Measurements from ENCODE around the gene INSYN1. TPM values are rescaled to one million over a fixed set of nuclear protein-coding genes. Genes with fewer than 3 reads are reported as not detected.
"Not testable (repeated sequence)": the region's sequence is repeated elsewhere in the genome, so short reads cannot be mapped to it uniquely, and the experiment has no call there.

The INSYN1 gene
- total RNA-seq, 2 experiments from 2014 or later: not detected

- H3K9me3 Mint-ChIP-seq: no peaks in the 10 kb centered on the region
- H3K4me3 Mint-ChIP-seq: no peak overlapping the region
- no peak overlapping the region for H3K27ac Mint-ChIP-seq
- no peaks in the 10 kb centered on the region for H3K4me1 Mint-ChIP-seq
- POLR2A ChIA-PET: no interaction called here
- peaks cover 4% of the 10 kb centered on the region for H3K27me3 Mint-ChIP-seq
- no peaks in the 10 kb centered on the region for H3K36me3 Mint-ChIP-seq
- DNase-seq (no peak), ATAC-seq (ENCODE audit: low read depth) (no peak)
These were observed 43.9 kb downstream of the INSYN1 start for GRCh38 chr15:73709241-73709640.

DNA sequence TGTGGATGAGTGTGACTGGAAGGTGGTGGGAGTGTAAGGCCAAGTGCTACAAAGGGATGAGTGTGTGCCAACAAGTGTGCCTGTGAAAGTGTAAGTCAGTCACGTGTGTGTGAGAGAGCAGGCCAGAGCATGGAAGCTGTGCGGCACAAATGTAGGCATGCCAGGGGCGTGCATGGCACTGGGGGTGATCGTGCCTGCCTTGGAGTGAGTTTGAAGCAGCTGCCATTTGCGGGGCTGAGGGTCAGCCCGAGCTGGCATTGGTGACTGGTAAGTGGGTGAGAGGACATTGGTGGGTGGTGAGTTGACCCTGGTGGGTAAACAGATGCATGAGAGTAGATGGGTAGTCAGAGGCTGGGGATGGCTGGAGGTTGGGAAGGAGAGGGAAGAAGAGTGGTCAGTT lies 44.5 kb downstream of the INSYN1 start:
- POLR2A ChIA-PET: no interaction called here
- no peak for ATAC-seq (ENCODE audit: low read depth)
- no peaks in the 10 kb centered on the region for H3K36me3 Mint-ChIP-seq
- no peaks in the 10 kb centered on the region for H3K9me3 Mint-ChIP-seq
- H3K27me3 Mint-ChIP-seq: peaks cover 4% of the 10 kb centered on the region
- no peak for DNase-seq
- H3K27ac Mint-ChIP-seq: no peak overlapping the region
- no peak overlapping the region for H3K4me3 Mint-ChIP-seq
- H3K4me1 Mint-ChIP-seq: no peaks in the 10 kb centered on the region

GRCh38 chr15:73704869-73705645 lies 48.1 kb downstream of the INSYN1 start:
- no peaks in the 10 kb centered on the region for H3K36me3 Mint-ChIP-seq
- H3K27ac Mint-ChIP-seq: no peak overlapping the region
- H3K4me1 Mint-ChIP-seq: peaks cover 4% of the 10 kb centered on the region

DNA sequence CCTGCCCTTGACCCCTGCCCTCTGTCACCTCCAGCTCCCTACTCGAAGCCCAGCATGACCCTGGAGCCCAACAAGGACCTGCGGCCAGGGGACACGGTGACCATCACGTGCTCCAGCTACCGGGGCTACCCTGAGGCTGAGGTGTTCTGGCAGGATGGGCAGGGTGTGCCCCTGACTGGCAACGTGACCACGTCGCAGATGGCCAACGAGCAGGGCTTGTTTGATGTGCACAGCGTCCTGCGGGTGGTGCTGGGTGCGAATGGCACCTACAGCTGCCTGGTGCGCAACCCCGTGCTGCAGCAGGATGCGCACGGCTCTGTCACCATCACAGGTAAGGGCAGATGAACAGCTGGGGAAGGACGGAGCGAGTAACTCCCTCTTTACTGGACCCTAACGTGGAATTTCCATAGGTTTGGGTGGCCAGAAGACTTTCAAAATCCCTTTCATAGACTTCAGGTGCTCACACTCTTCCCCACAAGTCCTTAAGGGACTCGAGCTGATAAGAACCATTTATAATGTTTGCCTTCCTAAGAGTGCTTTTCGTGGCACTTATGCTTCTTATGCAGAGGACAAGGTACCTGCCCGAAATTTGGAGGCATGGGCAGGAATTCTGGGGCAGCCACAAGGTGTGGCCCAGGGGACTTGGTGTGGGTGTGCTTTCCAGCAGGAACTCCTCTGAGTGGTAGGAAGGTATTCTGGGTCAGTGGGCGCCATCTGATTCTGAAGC lies 48.8 kb downstream of the INSYN1 start:
- POLR2A ChIA-PET, H3K27me3 Mint-ChIP-seq, H3K4me1 Mint-ChIP-seq: not testable (repeated sequence)

More at GRCh38 chr15:73704869-73705645, 48.1 kb downstream of the INSYN1 start:
- H3K27me3 Mint-ChIP-seq: peaks cover 2% of the 10 kb centered on the region
- DNase-seq (peak; percentile 73), ATAC-seq (ENCODE audit: low read depth) (peak; percentile 84)
- POLR2A ChIA-PET: no interaction called here
- H3K9me3 Mint-ChIP-seq: no peaks in the 10 kb centered on the region
- H3K4me3 Mint-ChIP-seq: no peak overlapping the region

DNA sequence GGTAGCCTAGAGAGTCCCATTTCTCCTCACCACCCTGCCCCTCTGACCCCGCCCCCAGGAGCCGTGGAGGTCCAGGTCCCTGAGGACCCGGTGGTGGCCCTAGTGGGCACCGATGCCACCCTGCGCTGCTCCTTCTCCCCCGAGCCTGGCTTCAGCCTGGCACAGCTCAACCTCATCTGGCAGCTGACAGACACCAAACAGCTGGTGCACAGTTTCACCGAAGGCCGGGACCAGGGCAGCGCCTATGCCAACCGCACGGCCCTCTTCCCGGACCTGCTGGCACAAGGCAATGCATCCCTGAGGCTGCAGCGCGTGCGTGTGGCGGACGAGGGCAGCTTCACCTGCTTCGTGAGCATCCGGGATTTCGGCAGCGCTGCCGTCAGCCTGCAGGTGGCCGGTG lies 49.5 kb downstream of the INSYN1 start:
- H3K4me3 Mint-ChIP-seq; DNase-seq; POLR2A ChIA-PET; H3K9me3 Mint-ChIP-seq; H3K4me1 Mint-ChIP-seq; ATAC-seq (ENCODE audit: low read depth); H3K36me3 Mint-ChIP-seq; H3K27ac Mint-ChIP-seq: not testable (repeated sequence)
- peaks cover 16% of the 10 kb centered on the region for H3K27me3 Mint-ChIP-seq

More for the DNA sequence above, 48.8 kb downstream of the INSYN1 start:
- DNase-seq; H3K9me3 Mint-ChIP-seq; H3K4me3 Mint-ChIP-seq; H3K36me3 Mint-ChIP-seq; H3K27ac Mint-ChIP-seq; ATAC-seq (ENCODE audit: low read depth): not testable (repeated sequence)

- DNase-seq; POLR2A ChIA-PET; H3K27ac Mint-ChIP-seq; H3K9me3 Mint-ChIP-seq; H3K4me3 Mint-ChIP-seq; ATAC-seq (ENCODE audit: low read depth); H3K36me3 Mint-ChIP-seq: not testable (repeated sequence)
- H3K4me1 Mint-ChIP-seq: peaks cover 10% of the 10 kb centered on the region
- peaks cover 26% of the 10 kb centered on the region for H3K27me3 Mint-ChIP-seq
These were observed 50.6 kb downstream of the INSYN1 start for GRCh38 chr15:73702311-73703239.

GRCh38 chr15:73700041-73700842 lies 52.9 kb downstream of the INSYN1 start:
- ATAC-seq (ENCODE audit: low read depth): peak; percentile 38
- H3K27me3 Mint-ChIP-seq: peaks cover 42% of the 10 kb centered on the region
- peak; percentile 67 for DNase-seq
- POLR2A ChIA-PET: interaction anchor here (0.8 kb wide), 1 partner anchor 17 kb away, joined by 3 read pairs; no protein-coding TSS in a partner anchor
- H3K4me1 Mint-ChIP-seq: peaks cover 20% of the 10 kb centered on the region
- no peak overlapping the region for H3K4me3 Mint-ChIP-seq
- no peaks in the 10 kb centered on the region for H3K9me3 Mint-ChIP-seq
- H3K36me3 Mint-ChIP-seq: no peaks in the 10 kb centered on the region
- H3K27ac Mint-ChIP-seq: no peak overlapping the region

DNA sequence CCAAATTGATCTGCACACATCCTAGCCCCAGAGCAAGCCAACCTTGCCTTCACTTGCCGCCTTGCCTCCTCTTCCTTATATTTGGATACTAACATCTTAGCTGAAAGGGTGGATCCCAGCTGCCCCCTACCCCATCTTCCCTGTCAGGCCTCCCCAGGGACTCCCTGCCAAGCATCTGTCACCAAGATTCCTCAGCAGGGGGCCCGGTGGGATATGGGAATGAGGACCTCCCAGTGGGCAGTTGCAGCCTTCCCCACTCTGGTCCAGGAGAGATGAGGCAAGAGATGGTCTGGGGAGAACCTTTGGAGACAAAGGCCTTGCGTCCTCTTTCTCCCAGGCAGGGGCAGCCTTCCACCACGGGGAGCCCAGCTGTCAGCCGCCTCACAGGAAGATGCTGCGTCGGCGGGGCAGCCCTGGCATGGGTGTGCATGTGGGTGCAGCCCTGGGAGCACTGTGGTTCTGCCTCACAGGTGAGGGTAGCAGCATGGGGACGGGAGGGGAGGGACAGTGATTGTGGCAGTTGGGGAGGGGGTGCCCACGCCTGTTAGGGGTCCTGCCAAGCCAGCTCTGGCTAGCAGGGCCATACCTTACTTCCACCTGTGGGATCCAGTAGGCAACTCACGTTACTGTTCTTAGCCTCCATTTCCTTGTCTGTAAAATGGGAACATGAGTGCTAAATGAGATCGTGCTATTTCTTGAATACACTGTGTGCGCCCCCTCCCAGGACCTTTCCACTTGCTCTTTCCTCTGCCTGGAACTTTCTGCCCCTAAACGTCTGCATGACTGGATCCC lies 53.7 kb downstream of the INSYN1 start:
- H3K27ac Mint-ChIP-seq: no peak overlapping the region
- DNase-seq (no peak), ATAC-seq (ENCODE audit: low read depth) (no peak)
- H3K9me3 Mint-ChIP-seq: no peaks in the 10 kb centered on the region
- POLR2A ChIA-PET: interaction anchor here (0.8 to 1.4 kb wide), 3 partner anchors 16 to 63 kb away, joined by 3 to 5 read pairs (median 3); no protein-coding TSS in a partner anchor
- H3K27me3 Mint-ChIP-seq: peaks cover 50% of the 10 kb centered on the region
- H3K4me3 Mint-ChIP-seq: no peak overlapping the region
- no peaks in the 10 kb centered on the region for H3K36me3 Mint-ChIP-seq
- peaks cover 20% of the 10 kb centered on the region for H3K4me1 Mint-ChIP-seq

- DNase-seq (peak; percentile 80), ATAC-seq (ENCODE audit: low read depth) (peak; percentile 93)
- POLR2A ChIA-PET: interaction anchor here (0.7 to 1.0 kb wide), 3 partner anchors 61 to 1331 kb away, joined by 3 read pairs; no protein-coding TSS in a partner anchor
- no peaks in the 10 kb centered on the region for H3K36me3 Mint-ChIP-seq
- H3K9me3 Mint-ChIP-seq: no peaks in the 10 kb centered on the region
- peaks cover 71% of the 10 kb centered on the region for H3K27me3 Mint-ChIP-seq
- peaks cover 27% of the 10 kb centered on the region for H3K4me1 Mint-ChIP-seq
- H3K27ac Mint-ChIP-seq: no peak overlapping the region
- H3K4me3 Mint-ChIP-seq: peak overlapping the region; percentile 43
These were observed 56.1 kb downstream of the INSYN1 start for GRCh38 chr15:73697033-73697467.

- Mint-ChIP-seq H3K36me3 (no peaks in the 10 kb centered on the region), H3K27ac (no peak overlapping the region)
These were observed 56.5 kb downstream of the INSYN1 start for GRCh38 chr15:73696641-73697001.

GRCh38 chr15:73695773-73696640 lies 57.1 kb downstream of the INSYN1 start:
- Mint-ChIP-seq H3K4me3 (no peak overlapping the region), H3K27ac (no peak overlapping the region), H3K36me3 (no peaks in the 10 kb centered on the region), H3K27me3 (peaks cover 71% of the 10 kb centered on the region), H3K9me3 (no peaks in the 10 kb centered on the region), H3K4me1 (peaks cover 27% of the 10 kb centered on the region)
- POLR2A ChIA-PET: no interaction called here
- ATAC-seq (ENCODE audit: low read depth) (no peak), DNase-seq (no peak)

More at GRCh38 chr15:73696641-73697001, 56.5 kb downstream of the INSYN1 start:
- Mint-ChIP-seq H3K4me3 (peak overlapping the region; percentile 43), H3K27me3 (peaks cover 71% of the 10 kb centered on the region), H3K4me1 (peaks cover 27% of the 10 kb centered on the region), H3K9me3 (no peaks in the 10 kb centered on the region)
- no peak for DNase-seq
- POLR2A ChIA-PET: interaction anchor here (0.7 to 1.0 kb wide), 2 partner anchors 60 to 249 kb away, joined by 3 read pairs; no protein-coding TSS in a partner anchor
- no peak for ATAC-seq (ENCODE audit: low read depth)
